Measurements from ENCODE around the gene PCDHGA8.
"Not testable (repeated sequence)": the region's sequence is repeated elsewhere in the genome, so short reads cannot be mapped to it uniquely, and the experiment has no call there.

Gene PCDHGA8

GRCh38 chr5:141371572-141372475 is 20.6 kb upstream of the PCDHGA8 start:
- no peak for DNase-seq (ENCODE audit: low read depth in 2 of 2)

GRCh38 chr5:141373673-141374317 is 18.6 kb upstream of the PCDHGA8 start, which contains the start of gene PCDHGA6:
PCDHGA6 (plus strand) TSS chr5:141373891; CDS start chr5:141374084, 193 bp downstream.
- no peak for DNase-seq (ENCODE audit: low read depth in 2 of 2)

GRCh38 chr5:141374627-141375026 is 17.8 kb upstream of the PCDHGA8 start:
- DNase-seq (ENCODE audit: low read depth in 2 of 2) = no peak

GRCh38 chr5:141375444-141376155 is 16.8 kb upstream of the PCDHGA8 start:
- DNase-seq (ENCODE audit: low read depth in 2 of 2) = not testable (repeated sequence)

GRCh38 chr5:141382469-141383294 is 9.8 kb upstream of the PCDHGA8 start, which contains the start of gene PCDHGA7:
PCDHGA7 (plus strand) TSS chr5:141382742; CDS start chr5:141382900, 158 bp downstream.
- no peak for DNase-seq (ENCODE audit: low read depth in 2 of 2)

GRCh38 chr5:141383345-141383744 is 9.1 kb upstream of the PCDHGA8 start:
- DNase-seq (ENCODE audit: low read depth in 2 of 2) = no peak

GRCh38 chr5:141384471-141385267 is 7.8 kb upstream of the PCDHGA8 start:
- no peak for DNase-seq (ENCODE audit: low read depth in 2 of 2)

- DNase-seq (ENCODE audit: low read depth in 2 of 2) = not testable (repeated sequence)
These were observed 4.7 kb upstream of the PCDHGA8 start, which contains the start of gene PCDHGB4 for GRCh38 chr5:141387557-141388311. PCDHGB4 (plus strand) TSS chr5:141387698; CDS start chr5:141387885, 187 bp downstream.

- DNase-seq (ENCODE audit: low read depth in 2 of 2) = no peak
These were observed 3.8 kb upstream of the PCDHGA8 start for GRCh38 chr5:141388661-141389060.

GRCh38 chr5:141389153-141390042 is 3.0 kb upstream of the PCDHGA8 start:
- DNase-seq (ENCODE audit: low read depth in 2 of 2) = no peak

GRCh38 chr5:141393267-141393666 is 834 bp downstream of the PCDHGA8 start:
- DNase-seq (ENCODE audit: low read depth in 2 of 2) = no peak

GRCh38 chr5:141394401-141395187 is 2.2 kb downstream of the PCDHGA8 start:
- DNase-seq (ENCODE audit: low read depth in 2 of 2) = not testable (repeated sequence)

- DNase-seq (ENCODE audit: low read depth in 2 of 2) = not testable (repeated sequence)
These were observed 5.5 kb downstream of the PCDHGA8 start, which contains the start of gene PCDHGB5 for GRCh38 chr5:141397756-141398551. PCDHGB5 (plus strand) TSS chr5:141397947; CDS start chr5:141398128, 181 bp downstream.

GRCh38 chr5:141398608-141399007 is 6.2 kb downstream of the PCDHGA8 start:
- DNase-seq (ENCODE audit: low read depth in 2 of 2) = no peak

GRCh38 chr5:141399555-141400258 is 7.3 kb downstream of the PCDHGA8 start:
- DNase-seq (ENCODE audit: low read depth in 2 of 2) = no peak

Data from stimulated activated CD4-positive, alpha-beta T cell treated with anti-CD3 and anti-CD28 coated beads, Interleukin-12 subunit alpha, Interleukin-12 subunit beta, amount 100 ng/mL, for 24 hours (primary cell).